Astrocyte of the cerebellum (primary cell): ENCODE data around the gene KLK6.
"Not testable (repeated sequence)": the region's sequence is repeated elsewhere in the genome, so short reads cannot be mapped to it uniquely, and the experiment has no call there.

Experiments used
- DNase-seq: peaks from one replicate; pipeline ENCODE4 v3.0.0-alpha.2; 2011; ENCODE audit warnings: low read depth
- H3K4me3 ChIP-seq: 2 replicates; pipeline ENCODE4 v1.5.1; 2011; ENCODE audit warnings: mild to moderate bottlenecking, low read depth, low read length, moderate library complexity
- in situ Hi-C: cut with HindIII; loops from 2 replicates; pipeline ENCODE4 v1.10.0; 2017; ENCODE audit warnings: low sequenced_read_pairs
- TF ChIP-seq, protein P1 (sequence below): IDR thresholded peaks from 2 replicates; pipeline ENCODE4 v1.5.1; 2012; ENCODE audit warnings: low read length, low read depth, moderate library complexity, mild to moderate bottlenecking; ENCODE audit errors: missing control alignments

The KLK6 gene

DNA sequence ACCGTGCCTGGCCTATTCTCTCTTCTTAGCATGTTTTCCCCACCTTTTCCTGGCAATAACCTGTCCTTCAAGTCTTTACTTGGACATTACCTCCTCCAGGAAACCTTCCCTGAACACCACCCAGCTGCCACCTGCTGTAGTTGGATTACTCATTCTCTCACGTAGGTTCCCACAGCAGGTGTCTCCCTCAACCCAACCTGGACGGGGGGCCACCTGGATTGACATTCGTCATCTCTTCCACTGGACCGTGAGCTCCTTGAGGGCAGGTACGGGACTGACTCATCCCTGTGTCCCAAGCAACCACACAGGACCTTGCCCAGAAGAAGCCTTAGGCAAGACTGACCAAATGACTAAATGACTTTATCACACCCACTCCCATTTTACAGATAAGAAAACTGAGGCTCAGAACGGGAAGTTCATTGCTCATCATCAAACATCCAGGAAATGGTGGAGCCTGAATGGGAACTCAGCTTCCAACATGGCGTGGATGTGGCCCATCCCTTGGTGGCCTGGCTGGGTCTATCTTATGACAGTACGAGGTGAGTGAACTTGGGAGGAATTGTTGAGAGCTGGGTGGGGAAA is 3.5 kb upstream of the KLK6 start:
- TF ChIP-seq, protein P1, sequence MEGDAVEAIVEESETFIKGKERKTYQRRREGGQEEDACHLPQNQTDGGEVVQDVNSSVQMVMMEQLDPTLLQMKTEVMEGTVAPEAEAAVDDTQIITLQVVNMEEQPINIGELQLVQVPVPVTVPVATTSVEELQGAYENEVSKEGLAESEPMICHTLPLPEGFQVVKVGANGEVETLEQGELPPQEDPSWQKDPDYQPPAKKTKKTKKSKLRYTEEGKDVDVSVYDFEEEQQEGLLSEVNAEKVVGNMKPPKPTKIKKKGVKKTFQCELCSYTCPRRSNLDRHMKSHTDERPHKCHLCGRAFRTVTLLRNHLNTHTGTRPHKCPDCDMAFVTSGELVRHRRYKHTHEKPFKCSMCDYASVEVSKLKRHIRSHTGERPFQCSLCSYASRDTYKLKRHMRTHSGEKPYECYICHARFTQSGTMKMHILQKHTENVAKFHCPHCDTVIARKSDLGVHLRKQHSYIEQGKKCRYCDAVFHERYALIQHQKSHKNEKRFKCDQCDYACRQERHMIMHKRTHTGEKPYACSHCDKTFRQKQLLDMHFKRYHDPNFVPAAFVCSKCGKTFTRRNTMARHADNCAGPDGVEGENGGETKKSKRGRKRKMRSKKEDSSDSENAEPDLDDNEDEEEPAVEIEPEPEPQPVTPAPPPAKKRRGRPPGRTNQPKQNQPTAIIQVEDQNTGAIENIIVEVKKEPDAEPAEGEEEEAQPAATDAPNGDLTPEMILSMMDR: no peak
- DNase-seq: no peak
- H3K4me3 ChIP-seq: no peak overlapping the region
- in situ Hi-C loops: no loop called here

DNA sequence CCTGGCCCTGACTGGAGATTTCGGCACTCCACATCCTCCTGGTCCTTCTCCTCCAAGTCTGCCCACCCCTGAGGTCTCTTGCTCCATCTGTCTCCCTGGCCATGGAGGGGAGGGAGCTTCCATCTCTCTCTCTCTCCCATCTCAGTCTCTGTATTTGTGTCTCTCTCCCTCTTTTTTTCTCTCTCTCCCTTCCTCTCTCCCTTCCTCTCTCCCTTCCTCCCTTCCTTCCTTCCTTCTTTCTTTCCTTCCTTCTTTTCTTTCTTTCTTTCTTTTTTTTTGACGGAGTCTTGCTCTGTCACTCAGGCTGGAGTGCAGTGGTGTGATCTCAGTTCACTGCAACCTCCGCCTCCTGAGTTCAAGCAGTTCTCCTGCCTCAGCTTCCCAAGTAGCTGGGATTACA is 419 bp upstream of the KLK6 start:
- DNase-seq, in situ Hi-C loops, H3K4me3 ChIP-seq: not testable (repeated sequence)

DNA sequence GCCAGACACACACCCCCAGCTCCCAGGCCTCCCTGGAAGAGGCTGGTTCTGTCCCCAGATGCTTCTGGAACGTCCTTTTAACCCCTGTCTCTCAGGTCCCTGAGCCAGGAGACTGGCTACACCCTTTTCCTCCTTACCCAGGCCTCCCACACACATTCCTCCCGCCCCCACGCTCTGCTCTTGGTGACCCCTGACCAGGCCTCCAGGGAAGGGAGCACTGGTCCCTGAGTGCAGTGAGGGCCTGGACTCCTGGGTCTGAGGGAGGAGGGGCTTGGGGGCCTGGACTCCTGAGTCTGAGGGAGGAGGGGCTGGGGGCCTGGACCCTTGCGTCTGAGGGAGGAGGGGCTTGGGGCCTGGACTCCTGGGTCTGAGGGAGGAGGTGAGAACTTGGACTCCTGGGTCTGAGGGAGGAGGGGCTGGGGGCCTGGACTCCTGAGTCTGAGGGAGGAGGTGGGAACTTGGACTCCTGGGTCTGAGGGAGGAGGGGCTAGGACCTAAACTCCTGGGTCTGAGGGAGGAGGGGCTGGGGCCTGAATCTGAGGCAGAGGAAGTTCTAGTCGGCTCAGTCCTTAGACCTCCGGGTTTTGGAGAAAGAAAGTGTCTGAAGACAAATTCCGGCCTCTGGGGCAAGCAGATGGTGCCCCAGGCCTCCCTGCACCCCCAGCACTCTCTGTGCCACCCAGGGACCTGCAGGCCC is 527 bp downstream of the KLK6 start:
- in situ Hi-C loops: no loop called here
- TF ChIP-seq, protein P1: no peak
- no peak for DNase-seq
- H3K4me3 ChIP-seq: no peak overlapping the region

DNA sequence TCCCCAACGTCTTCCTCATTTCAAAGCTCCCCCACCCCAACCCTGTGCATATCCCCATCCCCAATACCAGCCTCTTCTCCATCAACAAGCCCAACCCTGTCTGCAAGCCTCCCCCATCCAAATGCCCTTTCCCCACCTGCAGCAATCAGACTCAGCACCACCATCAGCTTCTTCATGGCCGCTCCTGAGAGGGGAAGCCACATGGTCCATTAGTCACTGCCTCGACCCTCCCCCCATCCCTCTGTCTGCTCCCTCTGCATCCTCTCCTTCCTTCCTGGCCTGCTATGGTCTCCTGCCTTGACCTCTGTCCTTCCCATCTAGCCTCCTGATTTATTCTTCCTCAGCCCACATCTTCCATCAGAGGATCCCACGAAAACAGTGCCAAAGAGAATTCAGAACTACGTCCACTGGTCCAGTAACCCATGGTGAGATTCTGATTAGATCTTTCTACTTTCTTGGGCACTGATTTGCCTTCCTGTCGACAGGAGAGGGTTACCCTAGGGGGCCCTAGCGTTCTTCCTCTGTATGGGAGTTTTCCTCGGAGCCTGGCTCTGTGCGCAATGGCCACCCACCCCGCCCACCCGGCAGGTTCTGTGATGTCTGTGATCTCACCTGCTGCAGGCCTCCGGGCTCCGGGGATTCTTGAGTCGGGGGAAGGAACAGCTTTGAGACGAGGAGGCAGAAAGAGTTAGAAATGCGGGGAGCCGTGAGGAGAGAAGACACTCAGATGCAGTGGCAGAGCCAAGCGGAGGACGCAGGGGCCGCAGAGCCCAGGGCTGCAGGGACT is 1.3 kb downstream of the KLK6 start:
- TF ChIP-seq, protein P1: no peak
- no peak overlapping the region for H3K4me3 ChIP-seq
- in situ Hi-C loops: no loop called here

DNA sequence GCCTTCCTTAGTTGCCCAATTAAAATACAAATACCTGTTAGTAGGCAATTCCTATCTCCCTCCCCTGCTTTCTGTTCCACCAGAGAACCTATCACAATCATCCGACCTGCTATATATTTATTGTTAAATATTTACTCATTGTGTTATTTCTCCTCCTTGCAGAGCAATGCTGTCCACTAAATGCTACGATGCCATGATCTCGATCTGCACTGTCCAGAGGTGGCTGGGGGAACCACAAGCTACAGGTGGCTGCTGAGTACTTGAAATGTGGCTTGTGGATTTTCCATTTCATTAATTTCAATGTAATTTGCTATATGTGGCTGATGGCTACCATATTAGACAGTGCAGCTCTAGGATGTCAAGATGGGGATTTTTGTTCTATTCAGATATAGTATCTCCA is 5.1 kb downstream of the KLK6 start:
- in situ Hi-C loops: no loop called here
- TF ChIP-seq, protein P1: no peak

More for the DNA sequence above, 1.3 kb downstream of the KLK6 start:
- DNase-seq: no peak

DNA sequence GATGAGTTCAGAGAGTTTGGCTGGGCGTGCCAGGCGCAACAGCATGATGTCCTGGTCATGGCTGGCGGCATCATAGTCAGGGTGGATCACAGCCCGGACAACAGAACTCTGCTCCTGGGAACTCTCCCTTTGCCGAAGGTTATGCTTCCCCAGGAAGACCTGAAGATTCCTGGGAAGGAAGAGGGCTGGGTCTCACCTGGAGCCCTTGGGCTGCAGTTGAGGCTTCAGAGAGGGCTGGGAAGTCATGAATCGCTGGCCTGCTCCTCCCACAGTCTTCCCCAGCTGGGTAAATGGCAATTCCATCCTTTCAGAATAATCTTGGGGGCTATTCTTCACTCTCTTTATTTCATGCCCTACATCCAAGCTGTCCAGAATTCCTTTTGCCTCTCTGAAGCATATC is 6.0 kb downstream of the KLK6 start:
- in situ Hi-C loops: no loop called here
- DNase-seq: no peak
- TF ChIP-seq, protein P1: no peak
- no peak overlapping the region for H3K4me3 ChIP-seq

More for the DNA sequence above, 5.1 kb downstream of the KLK6 start:
- no peak for DNase-seq
- H3K4me3 ChIP-seq: no peak overlapping the region

DNA sequence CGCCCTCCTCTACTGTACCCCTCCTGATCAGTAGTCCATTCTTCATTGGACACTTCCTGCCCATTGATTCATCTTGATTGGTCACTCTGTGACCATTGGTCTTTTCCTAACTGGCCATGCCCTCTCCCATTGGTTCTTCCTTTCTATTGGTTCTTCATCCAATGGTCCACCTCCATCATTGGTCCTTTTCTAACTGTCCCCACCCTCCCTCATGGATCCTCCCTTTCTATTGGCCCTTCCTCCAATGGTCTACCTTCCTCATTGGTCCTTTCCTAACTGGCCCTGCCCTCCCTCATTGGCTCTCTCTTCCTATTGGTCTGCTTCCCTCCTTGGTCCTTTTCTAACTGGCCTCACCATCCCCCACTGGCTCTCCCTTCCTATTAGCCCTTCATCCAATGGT is 7.1 kb downstream of the KLK6 start:
- TF ChIP-seq, protein P1: no peak
- H3K4me3 ChIP-seq: no peak overlapping the region
- in situ Hi-C loops: no loop called here
- DNase-seq: no peak
